ENCODE measurements around the gene NAP1L4.

NAP1L4 gene

GRCh38 chr11:2954263-2954662 lies 37.9 kb downstream of the NAP1L4 start:
- TF ChIP-seq ZFX (IDR thresholded peaks at IDR 0.05; ENCODE audit: borderline replicate concordance) = no peak
- no peak for TF ChIP-seq CTCF (IDR thresholded peaks at IDR 0.05)
- no peak overlapping the region for H3K27ac ChIP-seq

GRCh38 chr11:2952290-2952689 lies 39.8 kb downstream of the NAP1L4 start:
- TF ChIP-seq CTCF (IDR thresholded peaks at IDR 0.05) = no peak
- no peak overlapping the region for H3K27ac ChIP-seq

- no peak for TF ChIP-seq ZFX (IDR thresholded peaks at IDR 0.05; ENCODE audit: borderline replicate concordance)
- TF ChIP-seq CTCF (IDR thresholded peaks at IDR 0.05) = no peak
- H3K27ac ChIP-seq = no peak overlapping the region
These were observed 40.7 kb downstream of the NAP1L4 start for GRCh38 chr11:2951231-2952110.

GRCh38 chr11:2950825-2951224 lies 41.3 kb downstream of the NAP1L4 start:
- TF ChIP-seq CTCF (IDR thresholded peaks at IDR 0.05) (no peak), ZFX (IDR thresholded peaks at IDR 0.05; ENCODE audit: borderline replicate concordance) (no peak)
- no peak overlapping the region for H3K27ac ChIP-seq

GRCh38 chr11:2949920-2950319 lies 42.2 kb downstream of the NAP1L4 start:
- TF ChIP-seq CTCF (IDR thresholded peaks at IDR 0.05) (no peak), ZFX (IDR thresholded peaks at IDR 0.05; ENCODE audit: borderline replicate concordance) (no peak)
- H3K27ac ChIP-seq = no peak overlapping the region

GRCh38 chr11:2947744-2948143 lies 44.4 kb downstream of the NAP1L4 start:
- H3K27ac ChIP-seq = no peak overlapping the region
- TF ChIP-seq CTCF (IDR thresholded peaks at IDR 0.05) (no peak), ZFX (IDR thresholded peaks at IDR 0.05; ENCODE audit: borderline replicate concordance) (no peak)

GRCh38 chr11:2945757-2946287 lies 46.3 kb downstream of the NAP1L4 start:
- no peak overlapping the region for H3K27ac ChIP-seq
- TF ChIP-seq ZFX (IDR thresholded peaks at IDR 0.05; ENCODE audit: borderline replicate concordance) = no peak
- TF ChIP-seq CTCF (IDR thresholded peaks at IDR 0.05) = no peak

Measured in 22Rv1 (cell line).